HFFc6 (cell line): ENCODE data around the gene SLC26A2. TPM values are rescaled to one million over a fixed set of nuclear protein-coding genes. Genes with fewer than 3 reads are reported as not detected.
A peak's percentile ranks its signal among the peaks of the same experiment; 100 is the strongest.

Experiments used
- DNase-seq: peaks from one replicate; pipeline ENCODE4 v3.0.0-alpha.2; 2018
- H3K27ac Mint-ChIP-seq: 2 replicates; pipeline ENCODE4 v1.8.0; 2020; ENCODE audit warnings: mild to moderate bottlenecking, mixed read lengths
- H3K27me3 Mint-ChIP-seq: 2 replicates; pipeline ENCODE4 v1.8.0; 2021; ENCODE audit warnings: mild to moderate bottlenecking, moderate library complexity, mixed read lengths; ENCODE audit not compliant: insufficient read depth
- H3K36me3 Mint-ChIP-seq: 2 replicates; pipeline ENCODE4 v1.8.0; 2021; ENCODE audit warnings: low read depth, mixed read lengths
- H3K4me1 Mint-ChIP-seq: 2 replicates; pipeline ENCODE4 v1.8.0; 2020; ENCODE audit warnings: low read depth, mixed read lengths
- H3K4me3 Mint-ChIP-seq: 2 replicates; pipeline ENCODE4 v1.8.0; 2020; ENCODE audit warnings: mild to moderate bottlenecking, moderate library complexity, mixed read lengths
- H3K9me3 Mint-ChIP-seq: 2 replicates; pipeline ENCODE4 v1.8.0; 2020; ENCODE audit warnings: mild to moderate bottlenecking, mixed read lengths
- total RNA-seq, 6 experiments: library from RNA; stranded (reverse); fragmentation: NEBNext Ultra II Directional; extraction: Animal tissue kit (Norgen Biotek cat#: 25700); gene quantifications; 2 replicates in 1 of 6; 3 replicates in 5 of 6; pipeline ENCODE4 v1.2.3, GENCODE V29; 2021
- TF ChIP-seq, protein P1 (sequence below): fragments of 200-600 bp; sonication (generic); IDR thresholded peaks from 2 replicates; pipeline ENCODE4 v1.5.0; 2021; ENCODE audit warnings: antibody characterized with exemption, mild to moderate bottlenecking

The SLC26A2 gene
- total RNA-seq, 6 experiments from 2014 or later, result 9.5 to 12.9 (median 11.4) TPM

GRCh38 chr5:149982505-149982904 lies 21.9 kb downstream of the SLC26A2 start:
- TF ChIP-seq, protein P1, sequence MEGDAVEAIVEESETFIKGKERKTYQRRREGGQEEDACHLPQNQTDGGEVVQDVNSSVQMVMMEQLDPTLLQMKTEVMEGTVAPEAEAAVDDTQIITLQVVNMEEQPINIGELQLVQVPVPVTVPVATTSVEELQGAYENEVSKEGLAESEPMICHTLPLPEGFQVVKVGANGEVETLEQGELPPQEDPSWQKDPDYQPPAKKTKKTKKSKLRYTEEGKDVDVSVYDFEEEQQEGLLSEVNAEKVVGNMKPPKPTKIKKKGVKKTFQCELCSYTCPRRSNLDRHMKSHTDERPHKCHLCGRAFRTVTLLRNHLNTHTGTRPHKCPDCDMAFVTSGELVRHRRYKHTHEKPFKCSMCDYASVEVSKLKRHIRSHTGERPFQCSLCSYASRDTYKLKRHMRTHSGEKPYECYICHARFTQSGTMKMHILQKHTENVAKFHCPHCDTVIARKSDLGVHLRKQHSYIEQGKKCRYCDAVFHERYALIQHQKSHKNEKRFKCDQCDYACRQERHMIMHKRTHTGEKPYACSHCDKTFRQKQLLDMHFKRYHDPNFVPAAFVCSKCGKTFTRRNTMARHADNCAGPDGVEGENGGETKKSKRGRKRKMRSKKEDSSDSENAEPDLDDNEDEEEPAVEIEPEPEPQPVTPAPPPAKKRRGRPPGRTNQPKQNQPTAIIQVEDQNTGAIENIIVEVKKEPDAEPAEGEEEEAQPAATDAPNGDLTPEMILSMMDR, result no peak
- H3K9me3 Mint-ChIP-seq, result no peaks in the 10 kb centered on the region
- H3K36me3 Mint-ChIP-seq, result peaks cover 7% of the 10 kb centered on the region
- H3K27me3 Mint-ChIP-seq, result no peaks in the 10 kb centered on the region
- H3K4me1 Mint-ChIP-seq, result no peaks in the 10 kb centered on the region
- H3K27ac Mint-ChIP-seq, result no peak overlapping the region
- no peak overlapping the region for H3K4me3 Mint-ChIP-seq
- no peak for DNase-seq

GRCh38 chr5:149988126-149988525 lies 27.6 kb downstream of the SLC26A2 start:
- Mint-ChIP-seq H3K4me3 (no peak overlapping the region), H3K27me3 (no peaks in the 10 kb centered on the region), H3K4me1 (peaks cover 10% of the 10 kb centered on the region), H3K9me3 (no peaks in the 10 kb centered on the region), H3K36me3 (no peaks in the 10 kb centered on the region), H3K27ac (no peak overlapping the region)
- DNase-seq, result no peak
- TF ChIP-seq, protein P1, result no peak

GRCh38 chr5:149990518-149991376 lies 30.2 kb downstream of the SLC26A2 start:
- H3K36me3 Mint-ChIP-seq, result peaks cover 7% of the 10 kb centered on the region
- no peak overlapping the region for H3K4me3 Mint-ChIP-seq
- H3K27ac Mint-ChIP-seq, result no peak overlapping the region
- DNase-seq, result peak; percentile 61
- H3K9me3 Mint-ChIP-seq, result no peaks in the 10 kb centered on the region
- no peaks in the 10 kb centered on the region for H3K27me3 Mint-ChIP-seq
- H3K4me1 Mint-ChIP-seq, result peaks cover 36% of the 10 kb centered on the region
- TF ChIP-seq, protein P1, result peak; percentile 96

DNA sequence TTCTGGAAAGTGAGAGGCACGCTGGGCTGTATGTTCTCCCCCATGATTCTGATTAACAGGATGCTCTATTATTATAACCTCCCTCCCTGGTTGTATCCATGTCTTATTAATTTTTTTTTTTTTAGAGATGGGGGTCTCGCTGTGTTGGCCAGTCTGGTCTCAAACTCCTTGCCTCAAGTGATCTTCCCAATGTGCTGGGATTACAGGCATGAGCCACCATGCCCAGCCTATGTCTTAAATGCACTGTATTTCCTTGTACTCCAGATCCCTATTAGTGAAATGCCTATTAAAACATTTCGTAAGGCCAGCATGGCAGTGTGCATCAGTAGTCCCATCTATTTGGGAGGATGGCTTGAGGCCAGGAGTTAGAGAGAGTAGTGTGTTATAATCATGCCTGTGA lies 32.9 kb downstream of the SLC26A2 start:
- TF ChIP-seq, protein P1, result no peak
- Mint-ChIP-seq H3K36me3 (peaks cover 14% of the 10 kb centered on the region), H3K27ac (peak overlapping the region; percentile 6; the same call in 1 of the 2 replicates), H3K27me3 (no peaks in the 10 kb centered on the region), H3K4me1 (peaks cover 40% of the 10 kb centered on the region), H3K4me3 (no peak overlapping the region), H3K9me3 (no peaks in the 10 kb centered on the region)
- no peak for DNase-seq

- no peak for DNase-seq
- H3K4me3 Mint-ChIP-seq, result no peak overlapping the region
- peaks cover 28% of the 10 kb centered on the region for H3K36me3 Mint-ChIP-seq
- TF ChIP-seq, protein P1, result no peak
- H3K9me3 Mint-ChIP-seq, result no peaks in the 10 kb centered on the region
- no peaks in the 10 kb centered on the region for H3K27me3 Mint-ChIP-seq
- peaks cover 57% of the 10 kb centered on the region for H3K4me1 Mint-ChIP-seq
- H3K27ac Mint-ChIP-seq, result no peak overlapping the region
These were observed 35.0 kb downstream of the SLC26A2 start for GRCh38 chr5:149995385-149996204.
